ENCODE data around the gene NCOA3. TPM values are rescaled to one million over a fixed set of nuclear protein-coding genes. Genes with fewer than 3 reads are reported as not detected.

The NCOA3 gene
- total RNA-seq, 1 donor from 2014 or later, result 13.6 TPM

GRCh38 chr20:47629907-47630306, 128.2 kb downstream of the NCOA3 start:
- no peak for DNase-seq (ENCODE audit: low read depth)

GRCh38 chr20:47631078-47631477, 129.4 kb downstream of the NCOA3 start:
- DNase-seq (ENCODE audit: low read depth), result no peak

DNA sequence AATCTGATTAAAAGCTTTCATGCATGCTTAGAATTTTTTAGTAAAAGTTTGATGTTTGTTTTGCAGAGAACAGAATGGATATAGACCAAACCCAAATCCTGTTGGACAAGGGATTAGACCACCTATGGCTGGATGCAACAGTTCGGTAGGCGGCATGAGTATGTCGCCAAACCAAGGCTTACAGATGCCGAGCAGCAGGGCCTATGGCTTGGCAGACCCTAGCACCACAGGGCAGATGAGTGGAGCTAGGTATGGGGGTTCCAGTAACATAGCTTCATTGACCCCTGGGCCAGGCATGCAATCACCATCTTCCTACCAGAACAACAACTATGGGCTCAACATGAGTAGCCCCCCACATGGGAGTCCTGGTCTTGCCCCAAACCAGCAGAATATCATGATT, 133.6 kb downstream of the NCOA3 start:
- no peak for DNase-seq (ENCODE audit: low read depth)

DNA sequence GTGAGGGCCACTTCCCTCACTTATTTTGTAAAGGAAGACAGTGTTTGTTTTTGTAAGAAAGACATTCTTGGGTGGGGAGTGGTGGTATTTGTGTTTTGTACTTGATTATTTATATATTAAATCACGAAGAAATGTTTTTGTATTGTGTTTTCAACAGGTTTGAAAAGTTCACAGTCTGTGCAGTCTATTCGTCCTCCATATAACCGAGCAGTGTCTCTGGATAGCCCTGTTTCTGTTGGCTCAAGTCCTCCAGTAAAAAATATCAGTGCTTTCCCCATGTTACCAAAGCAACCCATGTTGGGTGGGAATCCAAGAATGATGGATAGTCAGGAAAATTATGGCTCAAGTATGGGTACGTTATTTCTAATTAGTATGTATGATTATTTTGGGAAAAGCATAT, 137.2 kb downstream of the NCOA3 start:
- no peak for DNase-seq (ENCODE audit: low read depth)

DNA sequence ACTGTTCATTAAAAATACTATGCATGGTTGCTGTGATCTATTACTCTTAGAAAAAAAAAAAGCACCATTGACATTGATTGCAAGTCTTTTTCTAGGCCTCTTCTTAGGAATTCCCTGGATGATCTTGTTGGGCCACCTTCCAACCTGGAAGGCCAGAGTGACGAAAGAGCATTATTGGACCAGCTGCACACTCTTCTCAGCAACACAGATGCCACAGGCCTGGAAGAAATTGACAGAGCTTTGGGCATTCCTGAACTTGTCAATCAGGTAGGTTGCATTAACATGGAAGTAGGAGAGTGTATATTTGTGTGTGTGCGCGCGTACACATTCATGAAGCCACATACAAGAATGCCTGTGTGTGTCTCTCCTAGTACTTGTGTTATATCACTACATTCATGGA, 140.4 kb downstream of the NCOA3 start:
- DNase-seq (ENCODE audit: low read depth), result no peak

- DNase-seq (ENCODE audit: low read depth), result no peak
Observed at GRCh38 chr20:47642624-47643023, 140.9 kb downstream of the NCOA3 start.

- DNase-seq (ENCODE audit: low read depth), result no peak
Observed at GRCh38 chr20:47645632-47646031, 143.9 kb downstream of the NCOA3 start.

GRCh38 chr20:47647994-47648393, 146.3 kb downstream of the NCOA3 start:
- DNase-seq (ENCODE audit: low read depth), result no peak

DNA sequence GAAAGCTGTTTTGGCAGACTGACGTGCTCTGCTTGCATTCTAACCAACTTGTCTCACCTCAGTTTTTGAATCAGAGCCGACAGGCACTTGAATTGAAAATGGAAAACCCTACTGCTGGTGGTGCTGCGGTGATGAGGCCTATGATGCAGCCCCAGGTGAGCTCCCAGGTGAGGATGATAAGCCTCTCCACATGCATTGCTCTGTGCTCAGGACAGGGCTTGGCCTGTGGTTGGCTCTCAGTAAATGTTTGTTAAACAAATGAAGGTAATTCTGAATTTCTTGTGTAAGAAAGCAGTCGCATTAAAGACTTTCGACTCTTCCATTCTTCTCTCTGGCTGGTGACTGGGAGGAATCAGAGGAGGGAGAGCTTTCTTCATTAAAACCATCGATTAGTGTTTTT, 147.3 kb downstream of the NCOA3 start:
- no peak for DNase-seq (ENCODE audit: low read depth)

DNA sequence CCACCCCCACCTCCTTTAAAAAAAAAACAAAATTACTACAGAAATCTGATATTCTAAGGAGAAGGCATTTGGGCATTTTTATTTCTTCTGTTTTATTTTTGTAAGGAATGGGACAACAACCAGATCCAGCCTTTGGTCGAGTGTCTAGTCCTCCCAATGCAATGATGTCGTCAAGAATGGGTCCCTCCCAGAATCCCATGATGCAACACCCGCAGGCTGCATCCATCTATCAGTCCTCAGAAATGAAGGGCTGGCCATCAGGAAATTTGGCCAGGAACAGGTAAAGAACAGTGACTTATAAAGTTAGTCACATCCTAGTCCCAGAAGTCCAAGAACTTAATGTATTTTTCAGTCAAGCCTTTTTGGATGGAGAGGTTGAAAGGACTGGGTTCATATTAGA, 150.6 kb downstream of the NCOA3 start:
- DNase-seq (ENCODE audit: low read depth), result no peak

DNA sequence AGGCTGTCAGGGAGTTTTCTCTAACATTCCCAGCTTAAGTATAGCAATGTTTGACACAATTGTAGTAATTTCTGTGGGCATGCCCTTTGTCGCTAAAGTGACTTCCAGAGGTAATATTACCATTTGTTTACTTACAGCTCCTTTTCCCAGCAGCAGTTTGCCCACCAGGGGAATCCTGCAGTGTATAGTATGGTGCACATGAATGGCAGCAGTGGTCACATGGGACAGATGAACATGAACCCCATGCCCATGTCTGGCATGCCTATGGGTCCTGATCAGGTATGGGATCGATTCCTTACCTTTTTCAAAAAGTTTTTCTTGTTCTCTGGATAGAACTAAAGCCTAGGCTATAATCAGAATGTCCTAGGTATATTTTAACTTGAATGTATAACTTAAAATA, 151.1 kb downstream of the NCOA3 start:
- no peak for DNase-seq (ENCODE audit: low read depth)

DNA sequence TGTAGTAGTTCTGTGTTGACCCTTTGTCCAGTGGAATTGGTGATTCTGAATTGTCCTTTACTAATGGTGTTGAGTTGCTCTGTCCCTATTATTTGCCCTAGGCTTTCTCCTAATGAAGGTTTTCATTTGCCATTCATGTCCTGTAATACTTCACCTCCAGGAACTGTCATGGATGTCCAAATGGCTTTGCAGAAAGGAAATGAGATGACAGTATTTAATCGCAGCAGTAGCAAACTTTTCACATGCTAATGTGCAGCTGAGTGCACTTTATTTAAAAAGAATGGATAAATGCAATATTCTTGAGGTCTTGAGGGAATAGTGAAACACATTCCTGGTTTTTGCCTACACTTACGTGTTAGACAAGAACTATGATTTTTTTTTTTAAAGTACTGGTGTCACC, 152.2 kb downstream of the NCOA3 start:
- DNase-seq (ENCODE audit: low read depth), result no peak

GRCh38 chr20:47654370-47654769, 152.7 kb downstream of the NCOA3 start:
- DNase-seq (ENCODE audit: low read depth), result no peak

DNA sequence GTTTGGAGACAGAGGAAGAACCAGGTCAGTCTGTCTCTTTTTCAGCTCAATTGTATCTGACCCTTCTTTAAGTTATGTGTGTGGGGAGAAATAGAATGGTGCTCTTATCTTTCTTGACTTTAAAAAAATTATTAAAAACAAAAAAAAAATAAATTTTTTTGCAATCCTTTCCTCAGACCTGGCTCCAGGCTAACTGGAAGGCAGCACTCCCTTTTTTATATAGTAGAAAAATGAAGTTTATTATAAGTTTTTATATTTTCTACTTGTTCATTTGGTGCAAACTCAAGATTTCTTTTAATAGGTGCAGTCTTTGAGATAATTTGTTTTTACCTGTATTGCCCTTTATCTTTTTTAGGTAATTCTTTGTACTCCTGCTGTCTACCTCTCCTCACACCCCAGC, 153.9 kb downstream of the NCOA3 start:
- no peak for DNase-seq (ENCODE audit: low read depth)

DNA sequence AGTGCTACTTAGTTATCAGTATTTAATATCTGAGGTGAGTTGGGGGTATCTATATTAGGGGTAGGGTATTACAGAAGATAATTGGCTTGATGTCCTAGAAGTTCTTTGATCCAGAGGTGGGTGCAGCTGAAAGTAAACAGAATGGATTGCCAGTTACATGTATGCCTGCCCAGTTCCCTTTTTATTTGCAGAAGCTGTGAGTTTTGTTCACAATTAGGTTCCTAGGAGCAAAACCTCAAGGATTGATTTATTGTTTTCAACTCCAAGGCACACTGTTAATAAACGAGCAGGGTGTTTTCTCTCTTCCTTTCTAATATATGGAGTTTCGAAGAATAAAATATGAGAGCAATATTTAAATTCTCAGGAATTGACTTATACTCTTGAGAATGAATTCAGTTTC, 154.6 kb downstream of the NCOA3 start:
- DNase-seq (ENCODE audit: low read depth), result no peak

- no peak for DNase-seq (ENCODE audit: low read depth)
Observed at GRCh38 chr20:47659904-47660601, 158.4 kb downstream of the NCOA3 start.

GRCh38 chr20:47660602-47660905, 158.9 kb downstream of the NCOA3 start:
- no peak for DNase-seq (ENCODE audit: low read depth)

GRCh38 chr20:47660983-47661700, 159.5 kb downstream of the NCOA3 start:
- no peak for DNase-seq (ENCODE audit: low read depth)

DNA sequence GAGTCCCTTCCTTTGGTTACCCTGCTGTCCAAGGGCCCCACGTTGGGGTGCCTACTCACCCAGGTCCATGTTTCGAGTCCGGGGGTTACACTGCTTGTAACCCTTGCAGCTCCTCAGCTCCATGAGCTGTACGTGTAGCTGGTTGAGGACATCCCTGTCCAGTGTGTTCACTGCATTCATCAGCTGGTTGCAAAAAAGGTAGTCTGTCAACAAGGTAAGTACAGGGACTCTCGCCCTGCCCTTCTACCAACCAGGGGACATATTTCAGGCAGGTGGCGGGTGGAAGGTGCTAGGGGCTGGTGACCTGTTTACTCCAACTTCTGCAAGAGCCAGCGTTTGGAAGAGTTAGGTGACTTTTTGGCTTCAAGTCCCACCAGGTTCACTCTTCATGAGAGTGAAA, 160.0 kb downstream of the NCOA3 start:
- no peak for DNase-seq (ENCODE audit: low read depth)

DNA sequence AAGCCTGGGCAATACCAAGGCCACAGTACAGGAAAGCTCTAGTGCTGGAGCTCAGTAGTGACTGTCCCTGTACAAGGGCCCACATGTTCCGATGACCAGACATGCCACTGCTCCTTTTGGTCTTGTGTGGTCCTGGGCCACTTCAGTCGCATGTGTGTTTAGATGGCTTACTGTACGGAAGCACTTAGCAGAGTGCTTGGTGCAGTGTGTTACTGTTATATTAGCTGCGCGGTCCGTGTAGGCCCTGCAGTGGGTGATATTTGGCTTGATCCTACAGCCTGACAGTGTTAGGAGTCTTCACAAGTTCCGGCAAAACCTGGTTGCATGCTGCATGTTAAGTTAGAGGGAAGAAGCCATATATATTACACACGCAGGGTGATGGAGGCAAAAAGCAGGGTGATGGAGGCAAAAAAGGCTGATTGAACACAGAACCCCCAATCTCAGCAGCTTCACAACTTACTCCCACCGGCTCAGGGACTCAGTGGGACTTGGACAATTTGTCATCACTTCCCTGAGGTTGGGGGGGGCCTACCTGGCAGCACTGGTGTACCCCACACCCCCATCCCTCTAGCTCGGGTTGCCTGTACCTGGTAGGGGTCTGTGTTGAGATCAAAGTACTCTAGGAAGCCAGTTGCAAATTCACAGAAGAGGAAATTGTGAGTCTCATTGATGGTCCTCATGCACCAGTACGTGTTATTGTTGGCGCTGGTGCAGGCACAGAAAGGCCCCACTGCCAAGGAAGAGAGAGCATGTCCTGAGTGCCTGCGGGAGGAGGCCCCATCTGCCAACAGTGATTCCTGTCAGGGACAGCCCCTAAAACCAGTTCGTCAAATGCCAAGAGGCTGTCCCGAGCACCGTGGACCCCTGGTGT, 161.0 kb downstream of the NCOA3 start:
- DNase-seq (ENCODE audit: low read depth), result no peak

DNA sequence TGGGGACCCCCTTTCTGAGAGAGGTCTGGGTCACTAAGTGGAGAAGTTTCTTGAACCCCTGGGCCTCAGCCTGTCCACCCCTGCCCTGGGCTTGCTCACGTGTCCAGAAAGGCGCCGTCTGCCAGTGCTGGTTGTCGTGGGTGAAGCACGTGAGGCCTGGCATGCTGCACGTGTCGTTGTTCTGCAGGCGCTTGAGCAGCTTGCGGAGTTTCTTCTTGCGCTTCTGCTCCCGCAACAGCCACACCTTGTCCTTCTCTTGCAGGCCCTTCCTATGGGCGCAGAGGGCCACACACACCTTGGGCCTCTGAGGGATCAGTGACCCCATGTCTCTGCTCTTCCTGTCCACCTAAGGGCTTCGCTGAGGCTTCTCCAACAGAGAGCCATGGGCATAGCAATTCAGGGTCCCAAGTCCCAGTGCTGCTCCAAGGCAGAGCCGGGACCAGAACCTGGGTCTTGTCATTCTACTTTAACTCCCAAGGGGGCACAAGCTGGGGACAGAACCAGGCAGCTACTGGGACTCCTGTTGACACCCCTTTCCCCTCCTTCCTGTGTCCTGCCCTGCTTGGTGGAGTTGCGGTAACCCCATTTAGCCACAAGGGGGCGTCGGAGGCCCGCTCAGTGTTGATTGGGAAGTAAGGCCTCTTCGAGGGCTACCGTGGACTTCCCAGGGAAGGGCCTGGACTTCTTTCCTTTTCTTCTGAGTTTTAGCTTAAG, 161.8 kb downstream of the NCOA3 start:
- peak; percentile 85 for DNase-seq (ENCODE audit: low read depth)

DNA sequence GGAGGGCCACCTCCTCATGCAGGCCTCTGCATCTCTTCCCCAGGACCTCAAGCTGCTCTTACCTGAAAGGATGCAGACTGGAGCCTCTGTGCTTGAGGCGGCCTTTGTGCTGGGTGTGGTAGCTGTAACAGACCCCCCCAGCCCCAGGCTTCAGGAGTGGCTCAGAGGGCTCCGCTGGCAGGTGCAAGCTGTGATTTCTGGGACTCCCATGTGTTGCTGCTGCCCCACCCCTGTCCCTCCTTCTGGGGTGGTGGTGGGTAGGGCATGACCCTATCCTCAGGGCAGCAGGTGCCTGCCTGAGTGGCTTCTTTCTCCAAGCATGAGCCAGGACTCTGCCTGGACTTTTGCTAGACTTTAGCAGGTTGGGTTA, 162.4 kb downstream of the NCOA3 start:
- peak; percentile 40 for DNase-seq (ENCODE audit: low read depth)
